Fibroblast of lung (primary cell): ENCODE data around the gene KRT34.

ENCODE experiments used
- CTCF ChIP-seq, 2 donors: IDR thresholded peaks in 1 of 2; conservative IDR thresholded peaks in 1 of 2; 1 replicate in 1 of 2; 2 replicates in 1 of 2; pipeline ENCODE4 v1.5.1; 2011 to 2012; ENCODE audit warnings: low read length in 2 of 2, control low read depth in 1 of 2, inconsistent platforms in 1 of 2, low read depth in 1 of 2, mild to moderate bottlenecking in 1 of 2
- EZH2 ChIP-seq: IDR thresholded peaks from 2 replicates; pipeline ENCODE4 v1.5.1; 2012; ENCODE audit warnings: low read length, control low read depth, mild to moderate bottlenecking; ENCODE audit errors: missing control alignments

GRCh38 chr17:41335747-41336146 lies 46.4 kb downstream of the KRT34 start:
- TF ChIP-seq EZH2 (no peak), CTCF (conservative IDR thresholded peaks at IDR 0.05 in 1 of 2, IDR thresholded peaks at IDR 0.05 in 1 of 2; ENCODE audit: low read depth in 1 of 2, low read length in 2 of 2) (no peak)
